Measurements from ENCODE around the gene TLE5.

The TLE5 gene

GRCh38 chr19:3075605-3076431 lies 13.5 kb upstream of the TLE5 start:
- DNase-seq (ENCODE audit: extremely low read depth, insufficient read length), result peak; percentile 78
- Histone ChIP-seq H3K4me3 (replicated peaks; ENCODE audit: low read depth, low read length) (no peak overlapping the region), H3K27me3 (replicated peaks; ENCODE audit: control insufficient read depth, insufficient read depth, low read length) (no peaks in the 10 kb centered on the region), H3K36me3 (ENCODE audit: control insufficient read depth, insufficient read depth, low read length) (no peaks in the 10 kb centered on the region)
- TF ChIP-seq, protein P1, sequence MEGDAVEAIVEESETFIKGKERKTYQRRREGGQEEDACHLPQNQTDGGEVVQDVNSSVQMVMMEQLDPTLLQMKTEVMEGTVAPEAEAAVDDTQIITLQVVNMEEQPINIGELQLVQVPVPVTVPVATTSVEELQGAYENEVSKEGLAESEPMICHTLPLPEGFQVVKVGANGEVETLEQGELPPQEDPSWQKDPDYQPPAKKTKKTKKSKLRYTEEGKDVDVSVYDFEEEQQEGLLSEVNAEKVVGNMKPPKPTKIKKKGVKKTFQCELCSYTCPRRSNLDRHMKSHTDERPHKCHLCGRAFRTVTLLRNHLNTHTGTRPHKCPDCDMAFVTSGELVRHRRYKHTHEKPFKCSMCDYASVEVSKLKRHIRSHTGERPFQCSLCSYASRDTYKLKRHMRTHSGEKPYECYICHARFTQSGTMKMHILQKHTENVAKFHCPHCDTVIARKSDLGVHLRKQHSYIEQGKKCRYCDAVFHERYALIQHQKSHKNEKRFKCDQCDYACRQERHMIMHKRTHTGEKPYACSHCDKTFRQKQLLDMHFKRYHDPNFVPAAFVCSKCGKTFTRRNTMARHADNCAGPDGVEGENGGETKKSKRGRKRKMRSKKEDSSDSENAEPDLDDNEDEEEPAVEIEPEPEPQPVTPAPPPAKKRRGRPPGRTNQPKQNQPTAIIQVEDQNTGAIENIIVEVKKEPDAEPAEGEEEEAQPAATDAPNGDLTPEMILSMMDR (IDR thresholded peaks at IDR 0.05; ENCODE audit: insufficient read depth, low read length, poor library complexity, severe bottlenecking), result peak; percentile 83

GRCh38 chr19:3073931-3074595 lies 11.8 kb upstream of the TLE5 start:
- no peak for DNase-seq (ENCODE audit: extremely low read depth, insufficient read length)
- no peaks in the 10 kb centered on the region for H3K36me3 ChIP-seq (ENCODE audit: control insufficient read depth, insufficient read depth, low read length)
- TF ChIP-seq, protein P1 (IDR thresholded peaks at IDR 0.05; ENCODE audit: insufficient read depth, low read length, poor library complexity, severe bottlenecking), result peak; percentile 54
- H3K27me3 ChIP-seq (replicated peaks; ENCODE audit: control insufficient read depth, insufficient read depth, low read length), result no peaks in the 10 kb centered on the region
- no peak overlapping the region for H3K4me3 ChIP-seq (replicated peaks; ENCODE audit: low read depth, low read length)

DNA sequence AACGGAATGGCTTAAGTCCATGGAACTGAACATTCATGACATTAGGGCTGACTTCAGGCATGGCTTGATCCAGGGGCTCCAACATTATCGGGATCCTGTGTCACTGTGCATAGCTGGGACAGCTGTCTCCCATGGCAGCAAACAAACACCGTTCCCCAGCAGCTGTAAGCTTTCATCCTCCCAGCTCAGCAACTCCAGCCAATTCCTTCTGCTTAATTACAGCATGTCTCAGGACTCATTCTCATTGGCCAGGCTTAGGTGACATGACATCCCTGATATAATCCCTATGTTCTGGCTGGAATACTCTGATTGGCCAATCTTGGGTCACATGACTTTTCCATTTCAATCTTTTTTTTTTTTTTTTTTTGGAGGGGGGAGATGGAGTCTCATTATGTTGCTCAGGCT lies 10.9 kb upstream of the TLE5 start:
- TF ChIP-seq, protein P1 (IDR thresholded peaks at IDR 0.05; ENCODE audit: insufficient read depth, low read length, poor library complexity, severe bottlenecking), result no peak
- Histone ChIP-seq H3K36me3 (ENCODE audit: control insufficient read depth, insufficient read depth, low read length) (no peaks in the 10 kb centered on the region), H3K4me3 (replicated peaks; ENCODE audit: low read depth, low read length) (no peak overlapping the region), H3K27me3 (replicated peaks; ENCODE audit: control insufficient read depth, insufficient read depth, low read length) (no peaks in the 10 kb centered on the region)
- DNase-seq (ENCODE audit: extremely low read depth, insufficient read length), result no peak

DNA sequence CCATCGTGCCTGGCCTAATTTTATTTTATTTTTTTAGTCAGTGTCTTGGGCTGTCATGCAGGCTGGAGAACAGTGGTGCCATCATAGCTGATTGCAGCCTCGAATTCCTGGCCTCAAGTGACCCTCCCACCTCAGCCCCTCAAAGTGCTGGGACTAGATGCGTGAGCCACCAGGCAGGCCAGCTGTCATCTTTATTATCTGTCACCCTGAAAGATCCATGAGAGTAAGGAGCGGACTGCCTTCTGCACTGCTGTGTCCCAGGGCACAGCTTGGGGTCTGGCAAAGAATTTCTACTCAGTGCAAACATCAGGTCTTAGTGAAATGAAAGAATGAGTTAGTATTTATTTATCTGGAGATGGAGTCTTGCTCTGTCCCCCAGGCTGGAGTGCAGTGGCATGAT lies 9.5 kb upstream of the TLE5 start:
- no peak for DNase-seq (ENCODE audit: extremely low read depth, insufficient read length)
- no peak overlapping the region for H3K4me3 ChIP-seq (replicated peaks; ENCODE audit: low read depth, low read length)
- TF ChIP-seq, protein P1 (IDR thresholded peaks at IDR 0.05; ENCODE audit: insufficient read depth, low read length, poor library complexity, severe bottlenecking), result no peak
- H3K36me3 ChIP-seq (ENCODE audit: control insufficient read depth, insufficient read depth, low read length), result no peaks in the 10 kb centered on the region
- no peaks in the 10 kb centered on the region for H3K27me3 ChIP-seq (replicated peaks; ENCODE audit: control insufficient read depth, insufficient read depth, low read length)

DNA sequence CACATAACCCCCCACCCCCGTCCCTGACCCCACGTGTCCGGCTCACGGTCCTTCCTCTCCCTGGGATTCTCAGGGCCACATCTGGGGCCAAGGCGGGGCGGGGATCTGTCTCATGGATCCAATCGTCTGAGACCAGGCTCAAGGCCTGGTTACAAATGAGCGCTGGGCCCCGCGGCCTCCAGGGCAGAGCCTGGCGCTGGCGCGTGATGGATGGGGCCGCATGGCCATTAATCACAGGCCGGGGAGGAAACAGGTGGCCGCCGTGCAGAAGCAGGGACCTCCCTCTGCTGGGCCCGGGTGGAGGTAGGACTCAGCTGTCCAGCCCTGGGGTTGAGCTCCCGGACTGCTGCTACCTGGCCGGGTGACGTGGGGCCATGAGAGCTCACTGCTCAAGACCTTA lies 5.8 kb upstream of the TLE5 start:
- TF ChIP-seq, protein P1 (IDR thresholded peaks at IDR 0.05; ENCODE audit: insufficient read depth, low read length, poor library complexity, severe bottlenecking), result no peak
- Histone ChIP-seq H3K36me3 (ENCODE audit: control insufficient read depth, insufficient read depth, low read length) (no peaks in the 10 kb centered on the region), H3K4me3 (replicated peaks; ENCODE audit: low read depth, low read length) (no peak overlapping the region), H3K27me3 (replicated peaks; ENCODE audit: control insufficient read depth, insufficient read depth, low read length) (no peaks in the 10 kb centered on the region)
- DNase-seq (ENCODE audit: extremely low read depth, insufficient read length), result no peak
